ENCODE measurements around the gene SNX33.
A peak's percentile ranks its signal among the peaks of the same experiment; 100 is the strongest.
"Not testable (repeated sequence)": the region's sequence is repeated elsewhere in the genome, so short reads cannot be mapped to it uniquely, and the experiment has no call there.

SNX33 gene

DNA sequence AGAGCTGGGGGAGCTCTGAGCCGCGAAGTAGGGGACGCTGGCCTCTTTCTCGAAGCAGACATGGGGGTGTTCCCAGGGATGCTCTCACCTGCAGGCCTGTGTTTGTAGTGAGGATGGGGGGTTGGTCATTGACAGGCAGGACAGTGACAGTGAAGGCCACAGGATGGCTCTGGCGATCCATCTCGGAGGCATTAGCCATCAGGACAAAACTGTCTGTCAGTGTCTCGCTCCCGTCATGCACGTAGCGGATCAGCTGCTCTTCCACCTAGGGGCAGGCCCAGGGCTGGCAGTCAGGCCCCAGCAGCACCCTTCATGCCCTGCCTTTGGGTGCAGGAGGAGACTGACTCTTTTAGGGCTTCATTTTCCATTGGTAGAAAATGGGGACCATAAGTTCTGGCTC, 36.9 kb downstream of the SNX33 start:
- DNase-seq, result no peak

GRCh38 chr15:75685195-75685594, 37.5 kb downstream of the SNX33 start:
- DNase-seq, result no peak

DNA sequence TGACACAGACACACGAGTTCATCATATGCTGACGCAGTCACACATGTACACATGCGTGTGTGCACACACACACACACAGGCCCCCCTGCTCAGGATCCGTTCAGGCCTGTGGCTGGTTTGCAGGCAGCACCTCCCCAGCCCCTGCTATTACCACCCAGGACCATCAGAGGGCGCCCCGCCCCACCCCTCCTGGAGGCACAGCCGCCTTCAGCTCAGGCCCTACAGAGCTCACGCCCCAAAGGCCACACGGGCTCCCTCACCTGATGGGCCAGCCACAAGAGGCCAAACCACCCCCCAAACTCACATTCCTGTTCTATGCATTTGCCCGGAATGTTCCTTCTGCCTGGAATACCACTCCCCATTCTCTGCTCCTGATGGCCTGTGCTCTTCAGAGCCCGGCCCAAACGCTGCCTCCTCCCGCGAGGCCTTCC, 38.5 kb downstream of the SNX33 start:
- DNase-seq, result peak; percentile 86

- no peak for DNase-seq
These were observed 40.0 kb downstream of the SNX33 start for GRCh38 chr15:75687486-75688277.

DNA sequence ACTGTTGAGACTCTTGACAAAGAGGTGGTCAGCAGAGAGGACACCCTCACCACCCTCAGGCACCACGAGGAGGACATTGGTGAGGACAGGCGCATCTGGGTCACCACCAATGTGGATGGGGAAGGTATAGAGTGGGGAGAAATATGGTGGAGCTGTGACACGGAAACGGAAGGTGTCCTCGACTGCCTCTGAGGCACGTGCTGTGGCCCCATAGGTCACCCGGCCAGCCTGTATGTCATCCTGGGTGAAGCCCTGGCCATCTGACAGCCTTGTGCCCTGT, 40.5 kb downstream of the SNX33 start:
- DNase-seq, result no peak

DNA sequence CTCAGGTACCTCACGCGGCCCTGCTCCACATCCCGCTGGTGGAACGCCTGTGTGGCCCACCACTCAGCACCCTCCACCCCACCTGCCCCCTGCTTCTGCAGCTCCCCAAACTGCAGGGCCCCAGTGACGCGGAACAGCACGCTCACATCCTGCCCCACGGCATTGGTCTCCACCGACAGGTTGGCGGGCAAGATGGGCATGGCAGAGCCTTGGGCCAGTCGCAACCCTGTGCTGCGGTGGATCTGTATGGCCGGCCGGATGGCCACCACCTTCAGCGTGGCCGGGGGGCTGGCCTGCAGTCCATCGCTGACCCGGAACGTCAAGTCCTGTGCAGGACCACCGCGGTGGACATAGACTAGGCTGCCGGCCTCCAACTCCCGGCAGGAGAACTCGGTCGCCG, 41.1 kb downstream of the SNX33 start:
- DNase-seq, result no peak

- not testable (repeated sequence) for DNase-seq
These were observed 41.7 kb downstream of the SNX33 start for GRCh38 chr15:75689429-75689828.

DNA sequence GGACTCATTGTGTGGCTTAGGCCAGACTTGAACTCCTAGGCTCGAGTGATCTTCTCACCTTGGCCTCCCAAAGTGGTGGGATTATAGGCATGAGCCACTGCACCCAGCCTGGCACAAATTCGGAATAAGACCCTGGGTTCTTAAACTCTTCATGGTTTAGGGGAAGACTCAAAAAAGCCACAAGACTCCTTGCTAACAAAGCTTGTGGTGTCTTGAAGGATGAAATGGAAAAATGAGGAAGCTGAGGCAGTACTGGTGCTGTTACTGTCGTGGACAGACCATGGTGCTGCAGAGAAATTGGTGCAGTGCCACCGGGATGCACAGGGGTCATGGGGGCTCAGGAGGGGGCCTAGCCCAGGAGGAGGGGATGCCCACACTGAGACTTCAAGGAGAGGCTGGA, 44.6 kb downstream of the SNX33 start:
- DNase-seq, result not testable (repeated sequence)

GRCh38 chr15:75693028-75693427, 45.3 kb downstream of the SNX33 start:
- not testable (repeated sequence) for DNase-seq

DNA sequence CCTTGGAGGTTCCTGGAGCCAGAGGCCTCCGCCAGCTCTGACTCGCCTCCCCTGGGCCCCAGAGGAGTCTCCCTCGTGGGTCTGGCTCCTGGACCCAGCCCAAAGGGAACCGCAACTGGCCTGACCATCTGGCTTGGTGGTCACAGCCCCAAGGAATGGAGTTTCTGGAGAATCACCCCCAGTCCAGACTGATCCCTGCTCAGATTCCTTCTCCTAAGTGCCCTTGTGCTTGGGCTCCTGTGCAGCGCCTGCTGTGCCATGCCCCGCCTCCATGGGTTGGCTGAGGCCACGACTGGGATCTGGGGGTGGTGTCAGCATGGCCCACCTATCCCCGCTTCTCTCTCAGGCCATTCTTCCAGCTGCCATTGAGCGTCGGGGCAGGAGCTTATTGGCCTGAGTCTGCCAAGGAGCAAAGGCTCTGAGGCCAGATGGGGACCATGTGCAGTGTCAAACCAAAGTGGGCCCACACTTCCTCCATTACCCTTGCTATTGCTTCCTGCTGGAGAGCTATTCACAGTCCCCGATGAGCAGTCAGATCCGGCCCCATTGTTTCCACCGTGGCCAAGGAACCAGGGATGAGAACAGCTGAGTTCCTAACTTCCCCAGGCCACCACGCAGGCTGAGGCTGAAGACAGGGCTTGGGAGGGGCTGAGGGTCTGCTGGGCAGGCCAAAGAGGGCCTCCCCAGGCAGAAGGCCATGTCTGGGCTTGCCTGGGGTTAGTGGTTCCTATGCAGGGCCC, 46.0 kb downstream of the SNX33 start:
- no peak for DNase-seq

GRCh38 chr15:75694241-75695182, 46.8 kb downstream of the SNX33 start:
- DNase-seq, result peak; percentile 19

DNA sequence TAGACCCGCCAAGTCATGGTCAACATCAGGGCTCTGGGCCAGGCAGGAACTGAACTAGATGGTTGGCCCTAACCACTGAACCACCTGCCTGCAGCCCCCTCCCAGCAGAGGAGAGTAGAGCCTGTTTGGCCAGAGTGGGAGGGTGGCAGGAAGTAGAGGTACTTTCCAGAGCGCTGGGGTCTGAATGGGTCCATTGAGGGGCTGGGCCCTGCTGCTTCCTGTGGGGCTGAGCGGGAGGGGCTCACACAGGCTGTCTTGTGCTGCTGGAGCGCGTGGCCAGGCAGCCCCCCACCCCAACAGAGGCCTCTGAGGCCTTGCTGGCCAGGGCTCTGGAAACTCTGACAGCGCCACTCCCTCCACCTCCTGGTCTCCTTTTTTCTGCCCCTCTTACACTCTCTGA, 47.5 kb downstream of the SNX33 start:
- DNase-seq, result no peak

DNA sequence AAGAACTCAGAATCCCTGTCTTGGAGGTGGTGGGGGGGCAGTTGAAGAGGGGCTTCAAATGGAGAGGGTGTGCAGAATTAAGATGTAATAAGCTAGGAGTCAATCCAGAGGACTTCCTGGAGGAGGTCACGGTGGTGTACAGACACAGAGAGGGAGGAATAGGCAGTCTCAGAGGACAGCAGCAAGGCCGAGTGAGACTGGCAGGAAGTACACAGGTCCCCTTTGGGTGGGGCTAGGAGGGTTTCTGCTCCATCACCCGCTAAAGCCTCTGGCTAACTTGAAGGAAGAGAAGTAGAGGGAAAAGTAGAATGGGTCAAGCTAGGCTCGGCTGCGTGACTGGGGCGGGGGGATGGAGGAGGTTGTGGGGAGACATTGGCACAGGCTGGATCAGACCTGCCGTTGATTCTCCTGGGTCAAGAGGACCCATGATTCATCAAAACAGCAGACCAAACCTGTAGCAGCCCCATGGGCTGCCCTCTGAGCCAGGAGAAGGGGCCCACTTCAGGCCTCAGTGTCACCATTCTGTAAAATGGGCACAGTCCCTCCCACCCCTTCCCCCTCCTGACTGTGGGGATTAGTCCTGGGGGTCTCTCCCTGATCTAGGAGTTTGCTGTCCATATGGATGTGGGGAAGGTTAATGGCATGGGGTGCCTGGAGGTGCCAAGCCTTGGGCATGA, 48.1 kb downstream of the SNX33 start:
- no peak for DNase-seq

DNA sequence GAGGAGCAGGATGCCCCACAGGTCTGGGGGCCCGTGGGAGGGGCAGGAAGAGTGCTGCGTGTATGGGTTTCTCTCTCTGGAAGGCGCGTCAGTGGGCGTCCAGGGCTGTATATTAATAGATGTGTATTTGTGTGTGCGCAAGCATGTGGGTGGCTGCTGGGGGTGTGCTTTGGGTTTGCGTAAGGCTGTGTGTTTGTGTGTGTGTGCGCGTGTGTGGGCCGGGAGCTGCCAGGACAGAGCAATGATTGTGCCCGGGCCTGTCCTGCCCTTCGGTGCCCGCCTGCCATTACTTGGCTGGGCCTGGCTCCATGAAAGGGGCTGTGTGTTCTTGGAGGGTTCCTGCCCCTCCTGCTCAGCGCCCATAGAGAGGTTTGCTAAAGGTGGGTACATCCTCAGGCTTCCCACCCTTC, 48.6 kb downstream of the SNX33 start:
- no peak for DNase-seq

DNA sequence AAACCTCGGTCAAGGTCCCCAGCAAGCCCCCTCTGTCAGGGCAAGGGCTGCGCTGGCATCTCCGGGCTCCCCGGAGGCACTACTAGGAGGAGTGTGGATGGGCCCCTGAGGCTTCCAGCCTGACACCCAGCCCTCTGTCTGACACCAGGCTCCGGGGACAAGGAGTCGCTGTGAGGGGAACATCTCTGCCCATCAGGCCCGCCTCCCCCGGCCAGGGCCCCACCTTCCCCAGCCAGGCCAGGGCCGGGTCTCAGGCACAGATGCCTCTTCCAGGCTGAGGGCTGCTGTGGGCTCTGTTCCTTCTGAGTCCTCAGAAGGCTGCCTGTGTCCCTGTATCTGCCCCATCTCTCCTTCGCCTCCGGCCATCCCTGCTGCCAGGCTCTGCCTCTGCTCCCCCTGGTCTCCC, 49.1 kb downstream of the SNX33 start:
- DNase-seq, result no peak

GRCh38 chr15:75697523-75697922, 49.8 kb downstream of the SNX33 start:
- no peak for DNase-seq

- DNase-seq, result not testable (repeated sequence)
These were observed 50.4 kb downstream of the SNX33 start for GRCh38 chr15:75697974-75698747.

- not testable (repeated sequence) for DNase-seq
These were observed 51.8 kb downstream of the SNX33 start for GRCh38 chr15:75699517-75699916.

- peak; percentile 25 for DNase-seq
These were observed 52.5 kb downstream of the SNX33 start for GRCh38 chr15:75699961-75700874.

DNA sequence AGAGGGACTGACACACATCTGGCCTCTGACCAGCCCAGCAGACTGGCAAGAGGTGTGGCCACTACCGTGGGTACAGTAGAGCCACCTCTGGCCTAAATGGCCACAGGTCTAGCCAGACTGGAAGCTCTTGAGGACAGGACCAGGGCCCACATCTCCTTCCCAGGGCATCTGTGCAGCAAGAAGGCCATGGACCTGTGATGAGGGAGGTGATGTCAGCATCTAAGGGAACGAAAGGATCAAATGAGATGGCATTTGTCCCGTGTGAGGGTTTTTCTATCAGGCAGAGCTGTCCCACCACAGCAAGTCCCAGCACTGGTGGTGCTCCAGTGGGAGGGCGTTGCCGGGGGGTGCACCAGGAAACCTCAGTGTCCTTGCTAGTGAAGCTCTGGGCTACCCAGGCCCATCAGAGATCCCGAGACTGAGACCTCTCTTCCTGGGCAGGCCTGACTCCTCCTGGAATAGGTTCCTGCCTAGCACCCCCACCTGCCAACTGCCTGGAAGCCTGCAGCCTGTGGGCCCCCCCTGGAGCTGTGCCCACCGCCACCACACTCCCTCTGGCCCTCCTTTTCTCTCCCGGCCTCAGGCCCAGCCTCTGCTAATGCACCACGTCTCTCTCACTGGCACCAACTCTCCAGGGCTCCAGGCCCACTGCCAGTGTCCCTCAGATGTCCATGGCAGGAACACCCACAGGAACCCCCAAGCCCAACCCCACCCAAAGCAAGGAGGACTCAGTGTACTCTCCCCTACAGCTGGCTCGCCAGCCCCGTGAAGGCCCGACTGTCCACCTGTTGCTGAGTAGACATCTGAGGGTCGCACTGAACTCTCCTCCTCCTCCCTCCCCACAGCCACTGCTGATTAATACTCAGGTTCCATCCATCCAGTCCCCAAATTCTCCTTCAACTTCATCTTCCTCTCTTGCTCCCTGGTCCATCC, 53.6 kb downstream of the SNX33 start:
- DNase-seq, result not testable (repeated sequence)

Data from stimulated activated CD4-positive, alpha-beta T cell treated with anti-CD3 and anti-CD28 coated beads, Interleukin-15, amount 100 ng/mL, for 24 hours (primary cell).